DMS153 treated with DMSO at 0.1 percent for 48 hours (cell line): Measurements from ENCODE around the gene PHLDA2.
"Not testable (repeated sequence)": the region's sequence is repeated elsewhere in the genome, so short reads cannot be mapped to it uniquely, and the experiment has no call there.

Experiments
- DNase-seq: peaks from one replicate; lab custom pipeline; 2025; ENCODE audit not compliant: unreplicated experiment; lab: John Stamatoyannopoulos, UW

PHLDA2 gene

GRCh38 chr11:2915473-2915872 lies 13.7 kb downstream of the PHLDA2 start:
- DNase-seq = no peak

- peak; percentile 36 for DNase-seq
These were observed 14.6 kb downstream of the PHLDA2 start for GRCh38 chr11:2914455-2915195.

GRCh38 chr11:2913776-2914175 lies 15.4 kb downstream of the PHLDA2 start:
- DNase-seq = peak; percentile 13

GRCh38 chr11:2913019-2913431 lies 16.2 kb downstream of the PHLDA2 start:
- no peak for DNase-seq

DNA sequence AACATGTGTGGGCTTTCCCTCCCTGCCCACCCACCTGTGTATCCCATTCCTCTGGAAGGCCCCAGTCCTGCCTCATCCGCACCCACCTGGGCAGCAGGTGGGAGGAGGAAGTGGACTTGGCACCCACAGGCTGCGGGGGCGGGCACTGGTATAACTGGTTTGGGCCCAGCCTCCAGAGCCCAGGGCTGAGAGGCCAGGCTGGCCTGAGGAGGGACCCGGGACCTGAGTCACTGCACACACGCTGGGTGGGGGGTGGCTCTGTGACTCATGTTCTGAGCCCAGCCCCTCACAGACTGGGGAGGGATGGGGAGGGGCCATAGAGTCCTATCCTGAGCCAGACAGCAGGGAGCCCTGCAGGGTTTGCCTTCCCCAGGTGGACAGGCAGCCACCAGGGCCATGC lies 16.7 kb downstream of the PHLDA2 start:
- no peak for DNase-seq

DNA sequence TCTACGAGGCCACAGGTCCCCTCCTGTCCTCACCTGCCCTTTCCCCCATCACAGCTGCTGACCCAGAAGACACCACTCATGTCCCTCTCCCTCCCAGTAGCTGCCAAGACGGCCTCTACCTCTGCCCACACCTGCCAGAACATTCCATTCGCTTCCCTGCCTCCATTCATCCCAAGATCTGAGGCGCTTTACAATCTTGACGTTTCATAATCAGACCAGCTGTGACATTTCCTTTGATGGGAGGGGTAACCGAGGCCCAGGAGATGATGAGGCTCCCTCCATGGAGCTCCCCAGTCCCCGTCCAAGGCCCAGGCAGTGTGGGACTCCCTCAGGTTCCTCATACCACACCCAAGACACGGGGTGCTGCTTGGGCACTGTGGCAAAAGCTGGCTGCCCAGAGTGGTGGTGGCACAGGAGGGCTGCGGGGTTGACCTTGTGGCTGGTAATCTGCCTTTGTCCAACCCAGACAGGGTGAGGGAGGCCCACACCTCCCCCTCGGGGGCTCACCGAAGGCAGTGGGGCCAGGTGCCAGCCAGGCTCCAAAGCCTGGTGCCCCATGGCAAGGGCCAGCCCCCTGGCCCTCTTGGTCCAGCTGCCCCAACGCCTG lies 17.3 kb downstream of the PHLDA2 start:
- no peak for DNase-seq

DNA sequence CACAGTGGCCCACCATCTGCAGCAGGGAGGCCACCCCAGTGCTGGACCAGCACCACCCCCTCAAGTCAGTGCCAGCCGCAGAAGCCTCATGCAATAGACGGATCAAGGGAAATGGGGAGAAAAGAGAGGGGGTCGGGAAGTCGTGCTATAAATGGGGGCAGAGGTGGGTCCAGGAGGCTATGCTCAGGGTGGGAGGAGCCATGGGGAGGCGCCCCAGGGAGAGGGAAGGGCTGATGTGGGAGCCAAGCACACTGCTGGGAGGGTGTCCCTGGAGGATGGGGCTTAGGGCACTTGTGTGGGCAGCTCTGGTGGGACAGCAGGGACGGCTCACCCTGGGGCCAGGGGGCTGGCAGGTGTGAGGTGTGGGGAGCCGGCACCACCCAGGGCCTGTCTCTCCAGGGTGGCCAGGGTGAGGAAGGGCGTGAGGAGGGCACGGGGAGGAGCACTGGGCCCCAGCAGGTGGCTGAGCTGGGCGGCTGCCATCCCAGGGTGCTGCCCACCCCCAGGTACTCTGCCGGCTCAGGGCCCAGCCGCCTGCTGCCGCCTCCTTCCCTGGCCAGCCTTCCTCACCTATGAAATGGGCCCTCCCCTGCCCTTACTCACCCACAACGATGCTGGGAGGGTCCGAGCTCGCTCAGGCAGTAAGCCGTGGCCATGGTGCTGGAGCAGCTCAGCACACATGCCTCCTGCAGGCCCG lies 18.0 kb downstream of the PHLDA2 start:
- DNase-seq = no peak

DNA sequence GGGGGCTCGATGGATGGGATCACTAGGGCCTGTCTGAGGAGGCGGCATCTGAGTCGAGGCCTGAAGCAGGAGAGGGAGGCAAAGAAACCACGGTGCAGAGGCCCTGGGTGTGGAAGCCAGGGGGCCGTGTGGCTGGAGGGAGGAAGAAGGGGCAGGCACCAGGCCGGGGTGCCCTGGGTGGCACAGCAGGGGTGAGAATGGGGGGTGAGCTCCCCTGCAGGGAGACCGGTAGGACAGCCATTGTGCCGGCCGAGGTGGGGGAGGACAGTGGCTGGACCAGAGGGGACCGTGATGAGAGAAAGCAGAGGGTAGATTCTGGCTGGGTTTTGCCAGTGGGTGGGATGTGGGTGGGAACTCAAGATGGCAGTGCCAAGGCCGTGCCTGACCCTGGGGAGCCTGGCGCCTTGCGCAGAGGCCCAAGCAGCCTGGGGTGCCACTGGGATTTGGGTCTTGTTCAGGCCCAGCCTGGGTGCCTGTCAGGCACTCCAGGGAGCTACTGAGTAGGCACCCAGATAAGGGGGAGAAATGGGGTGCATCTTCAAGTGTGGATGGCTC lies 18.7 kb downstream of the PHLDA2 start:
- DNase-seq = no peak

DNA sequence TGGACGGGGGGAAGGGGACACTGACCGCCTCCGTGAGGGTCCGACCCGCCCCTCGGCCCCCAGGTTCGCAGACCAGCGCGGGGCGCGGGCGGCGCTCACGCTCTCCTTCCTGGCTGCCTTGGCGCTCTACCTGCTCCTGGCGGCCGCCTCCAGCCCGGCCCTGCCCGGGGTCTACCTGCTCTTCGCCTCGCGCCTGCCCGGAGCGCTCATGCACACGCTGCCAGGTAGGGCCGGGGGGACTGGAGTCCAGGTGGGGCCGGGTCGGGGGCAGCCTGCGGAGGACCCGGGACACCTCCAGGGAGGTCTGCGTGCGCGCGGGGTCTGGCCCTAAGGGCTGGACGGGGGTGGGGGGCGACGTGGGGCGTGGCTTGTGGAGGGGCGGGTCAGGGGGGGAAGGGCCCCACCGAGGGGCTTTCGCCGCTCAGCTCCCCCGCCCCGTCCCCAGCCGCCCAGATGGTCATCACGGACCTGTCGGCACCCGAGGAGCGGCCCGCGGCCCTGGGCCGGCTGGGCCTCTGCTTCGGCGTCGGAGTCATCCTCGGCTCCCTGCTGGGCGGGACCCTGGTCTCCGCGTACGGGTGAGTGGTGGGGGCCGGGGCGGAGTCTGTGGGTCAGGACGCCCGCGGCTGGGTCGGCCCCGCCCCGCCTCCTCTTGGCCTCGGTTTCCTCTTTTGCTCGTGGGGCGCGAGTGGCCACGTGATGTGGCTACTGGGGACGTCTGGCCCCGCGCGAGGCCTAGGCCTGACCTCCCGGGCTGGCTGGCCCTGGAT lies 19.9 kb downstream of the PHLDA2 start:
- DNase-seq = no peak

- DNase-seq = no peak
These were observed 21.1 kb downstream of the PHLDA2 start for GRCh38 chr11:2908130-2908529.

DNA sequence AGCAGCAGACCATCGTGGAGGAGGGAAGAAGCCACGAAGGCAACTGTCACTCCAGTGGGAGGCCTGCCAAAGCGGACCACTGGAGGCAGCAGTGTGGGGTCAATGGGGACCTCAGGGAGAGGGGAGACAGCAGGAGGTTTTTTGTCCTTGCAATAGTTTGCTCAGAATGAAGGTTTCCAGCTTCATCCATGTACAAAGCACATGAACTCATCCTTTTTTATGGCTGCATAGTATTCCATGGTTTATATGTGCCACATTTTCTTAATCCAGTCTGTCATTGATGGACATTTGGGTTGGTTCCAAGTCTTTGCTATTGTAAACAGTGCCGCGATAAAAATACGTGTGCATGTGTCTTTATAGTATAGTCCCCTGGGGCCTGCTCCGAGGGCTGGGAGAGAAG lies 23.9 kb downstream of the PHLDA2 start:
- DNase-seq = not testable (repeated sequence)

- DNase-seq = no peak
These were observed 24.8 kb downstream of the PHLDA2 start for GRCh38 chr11:2904153-2905052.

GRCh38 chr11:2903672-2904011 lies 25.6 kb downstream of the PHLDA2 start:
- DNase-seq = no peak

DNA sequence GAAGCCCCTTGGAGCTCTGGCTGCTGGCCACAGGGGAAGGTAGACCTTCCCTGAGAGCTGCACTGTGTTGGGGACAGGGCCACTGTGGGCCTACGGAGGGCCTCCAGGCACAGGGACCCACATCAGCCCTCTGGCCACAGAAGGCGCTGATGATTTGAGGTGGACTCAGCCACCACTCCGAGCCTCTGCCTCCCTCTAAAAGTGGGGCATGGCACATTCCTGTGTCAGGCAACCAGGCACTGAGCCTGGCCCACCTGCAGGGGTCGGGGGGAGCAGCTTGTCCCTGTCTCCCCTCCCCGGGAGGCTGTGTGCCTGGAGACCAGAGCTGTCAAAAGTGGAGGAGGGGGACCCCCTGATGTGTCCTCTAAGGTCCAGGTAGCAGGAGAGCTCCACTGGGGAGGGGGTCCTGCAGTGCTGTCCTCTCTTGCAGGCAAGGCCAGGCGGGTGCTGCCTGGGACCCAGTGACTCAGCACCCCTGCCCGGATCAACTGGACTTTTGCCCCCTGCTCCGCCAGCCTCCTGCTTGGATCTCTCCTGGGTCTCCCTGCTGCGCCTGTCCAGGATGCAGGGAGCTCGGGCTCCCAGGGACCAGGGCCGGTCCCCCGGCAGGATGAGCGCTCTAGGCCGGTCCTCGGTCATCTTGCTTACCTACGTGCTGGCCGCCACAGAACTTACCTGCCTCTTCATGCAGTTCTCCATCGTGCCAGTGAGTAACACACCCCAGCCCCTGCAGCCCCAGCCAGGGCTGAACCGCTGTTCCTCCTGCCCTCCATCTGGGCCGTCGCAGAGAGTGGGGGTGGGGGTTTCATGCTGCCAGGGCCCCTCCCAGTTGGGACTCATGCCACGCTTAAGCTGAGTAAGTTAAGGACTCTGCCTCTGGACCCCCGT lies 26.2 kb downstream of the PHLDA2 start:
- DNase-seq = no peak

DNA sequence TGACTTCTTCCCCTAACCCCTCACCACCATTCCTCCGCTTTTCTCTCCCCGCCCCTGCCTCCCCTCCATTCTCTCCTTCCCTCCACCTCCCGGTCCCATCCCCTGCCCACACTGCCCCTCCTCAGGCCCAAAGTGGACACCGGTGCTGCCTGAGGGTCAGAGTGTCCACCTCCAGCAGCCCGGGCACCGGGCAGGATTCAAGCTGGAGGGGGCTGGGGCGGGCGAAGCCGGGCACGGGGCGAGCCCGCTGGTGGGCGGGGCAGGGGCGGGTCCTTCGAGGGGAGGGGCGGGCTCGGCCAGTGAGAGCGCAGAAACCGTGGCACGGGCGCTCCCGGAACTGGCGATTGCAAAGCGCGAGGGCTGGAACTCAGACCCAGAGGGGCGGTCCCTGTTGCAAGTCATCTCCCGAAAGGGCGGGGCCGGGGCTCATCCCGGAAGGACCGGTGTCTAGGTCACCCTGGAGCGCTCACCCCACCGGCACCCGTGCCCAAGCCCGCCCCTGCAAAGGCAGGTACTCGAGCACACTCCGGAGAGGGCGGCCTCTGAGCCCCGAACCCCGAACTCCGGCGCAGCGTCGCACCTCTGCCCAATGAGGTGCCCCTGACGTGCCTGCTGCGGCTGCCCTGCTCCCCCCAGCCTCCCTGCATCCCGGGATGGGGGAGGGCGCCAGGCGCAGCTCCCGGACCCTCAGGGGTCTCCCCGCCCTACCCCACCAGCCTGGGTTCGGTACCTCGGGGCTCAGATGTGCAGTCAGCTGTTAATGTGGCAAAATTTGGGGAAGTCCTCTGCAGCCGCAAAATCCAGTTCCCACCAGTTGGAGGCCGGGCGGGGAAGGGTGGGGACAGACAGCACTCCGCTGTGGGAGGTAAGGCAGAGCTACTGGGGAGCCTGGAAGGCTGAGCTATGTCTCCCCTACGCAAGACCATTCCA lies 27.1 kb downstream of the PHLDA2 start:
- DNase-seq = peak; percentile 91

GRCh38 chr11:2901196-2901796 lies 27.9 kb downstream of the PHLDA2 start:
- no peak for DNase-seq

DNA sequence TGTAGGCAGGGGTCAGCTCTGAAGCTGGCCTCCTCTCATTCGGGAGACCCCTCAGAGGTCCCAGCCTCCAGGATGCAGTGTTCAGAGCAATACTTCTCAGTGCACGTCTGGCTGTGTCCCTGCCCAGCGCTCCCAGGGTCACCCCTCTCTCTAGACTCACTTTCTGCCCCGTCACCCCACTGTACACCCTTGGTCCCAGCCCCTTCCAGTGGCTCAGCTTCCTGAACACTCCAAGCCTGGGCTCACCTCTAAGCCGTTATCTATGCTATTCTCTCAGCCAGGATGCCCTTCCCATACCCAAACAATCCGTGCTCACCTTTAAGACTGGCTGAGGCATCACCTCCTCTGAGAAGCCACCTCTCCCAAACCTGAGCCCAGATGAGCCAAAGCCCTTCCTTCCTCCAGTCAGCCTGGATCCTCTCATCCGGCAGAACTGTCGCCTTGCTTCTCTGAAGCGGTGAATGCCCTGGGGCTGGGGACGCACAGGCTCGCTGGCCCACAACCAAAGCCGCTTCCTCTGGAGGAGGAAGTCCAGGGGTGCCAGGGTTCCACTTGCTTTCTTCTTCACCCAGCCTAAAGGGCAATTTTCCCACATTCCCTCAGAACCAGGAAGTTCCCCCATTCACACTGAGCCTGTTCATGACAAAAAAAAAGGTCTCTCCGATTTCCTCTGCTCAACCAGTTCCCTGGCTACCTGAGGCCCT lies 30.0 kb downstream of the PHLDA2 start:
- no peak for DNase-seq
